Measurements from ENCODE around the gene FARP1.
A peak's percentile ranks its signal among the peaks of the same experiment; 100 is the strongest.

FARP1 gene

DNA sequence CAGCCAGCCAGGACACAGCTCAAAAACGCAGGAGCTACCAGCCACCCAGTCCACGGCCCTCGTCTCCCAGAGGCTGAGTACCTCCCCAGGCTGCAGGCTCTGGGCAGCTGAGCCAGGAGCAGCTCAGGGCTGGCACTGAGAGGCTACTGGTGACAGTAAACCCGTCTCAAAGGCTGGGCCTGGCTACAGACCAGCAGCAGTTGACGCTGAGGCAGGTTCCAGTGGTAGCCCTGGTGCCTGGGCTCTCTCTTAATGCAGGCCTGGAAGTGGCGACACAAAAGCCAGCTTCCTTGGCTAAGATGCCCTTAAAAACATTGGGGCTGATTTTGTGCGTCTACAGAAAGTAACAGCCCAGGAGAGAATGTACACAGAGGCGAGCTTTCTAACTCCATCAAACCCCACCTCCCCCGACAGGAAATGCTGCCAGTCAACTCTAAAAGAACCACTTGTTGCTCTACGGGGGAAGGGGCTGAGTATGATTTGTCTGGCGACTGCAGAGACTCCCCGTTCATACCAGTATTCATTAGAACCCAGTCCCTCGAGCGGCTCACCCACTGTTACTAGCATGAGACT lies 307.7 kb downstream of the FARP1 start:
- DNase-seq = no peak

- DNase-seq = no peak
Measured at GRCh38 chr13:98451676-98452470, 309.0 kb downstream of the FARP1 start.

DNA sequence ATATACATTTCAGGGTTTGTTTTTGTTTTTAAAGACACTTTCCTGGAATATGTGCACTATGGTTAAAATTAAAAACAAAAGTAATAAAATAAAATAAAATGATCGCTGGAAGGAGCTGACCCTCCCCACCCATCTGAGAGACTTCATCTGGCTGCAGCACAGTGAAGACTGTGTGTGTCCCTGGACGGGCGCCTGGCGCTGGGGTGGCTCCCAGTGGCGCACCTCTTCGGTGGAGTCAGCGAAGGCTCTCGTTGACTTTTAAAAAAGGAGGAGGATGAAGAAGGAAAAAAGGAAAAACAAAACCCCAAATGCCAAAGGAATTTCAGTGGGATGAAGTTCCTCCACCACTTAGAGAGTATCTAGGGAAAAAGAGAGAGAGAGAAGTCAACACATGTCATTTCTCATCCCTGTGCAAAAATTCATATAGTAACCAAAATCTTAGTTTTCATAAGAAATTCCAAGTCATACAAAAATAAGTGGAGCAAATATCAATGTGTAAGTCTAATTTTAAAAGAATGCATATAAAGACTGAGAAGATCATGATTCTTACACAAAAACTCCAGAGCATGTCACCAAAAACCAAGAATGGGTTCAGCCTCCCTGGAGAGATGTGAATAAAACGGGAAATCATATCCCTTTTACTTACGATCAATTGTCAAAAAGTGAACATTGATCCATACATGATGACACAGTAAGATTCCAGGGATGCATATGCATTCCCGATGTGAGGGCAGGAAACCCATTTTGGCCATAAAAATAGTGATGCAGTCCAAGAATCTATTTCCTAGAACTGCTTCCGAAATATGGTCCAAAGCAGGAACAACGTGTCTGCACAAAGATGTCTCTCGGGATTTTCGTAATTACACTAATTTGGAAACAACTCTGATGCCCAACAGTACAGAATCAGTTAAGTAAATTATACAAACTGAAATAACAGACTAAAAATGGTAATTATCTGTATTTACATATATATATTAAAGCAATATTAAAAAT lies 310.3 kb downstream of the FARP1 start:
- DNase-seq = no peak

- peak; percentile 75 for DNase-seq
Measured at GRCh38 chr13:98454389-98454881, 311.5 kb downstream of the FARP1 start.

DNA sequence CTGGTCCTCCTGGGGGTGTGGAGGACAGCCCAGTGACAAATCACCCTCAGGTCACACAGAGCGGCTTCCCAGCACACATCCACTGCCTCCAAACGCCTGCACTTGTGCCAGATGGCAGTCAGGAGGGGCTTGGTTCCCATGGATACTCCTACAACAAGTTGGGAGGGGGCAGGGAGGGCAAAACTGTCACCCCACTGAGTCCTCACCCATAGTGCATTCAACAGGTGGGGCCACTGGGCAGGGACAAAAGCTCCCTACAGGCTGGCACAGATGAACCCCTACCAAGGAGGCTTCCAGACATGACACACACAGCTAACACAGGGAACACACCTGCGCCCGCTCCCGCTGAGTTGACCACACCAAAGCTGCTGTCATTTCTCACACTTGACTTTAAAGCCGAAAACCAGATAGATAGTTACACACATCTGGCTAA lies 313.5 kb downstream of the FARP1 start:
- DNase-seq = no peak

DNA sequence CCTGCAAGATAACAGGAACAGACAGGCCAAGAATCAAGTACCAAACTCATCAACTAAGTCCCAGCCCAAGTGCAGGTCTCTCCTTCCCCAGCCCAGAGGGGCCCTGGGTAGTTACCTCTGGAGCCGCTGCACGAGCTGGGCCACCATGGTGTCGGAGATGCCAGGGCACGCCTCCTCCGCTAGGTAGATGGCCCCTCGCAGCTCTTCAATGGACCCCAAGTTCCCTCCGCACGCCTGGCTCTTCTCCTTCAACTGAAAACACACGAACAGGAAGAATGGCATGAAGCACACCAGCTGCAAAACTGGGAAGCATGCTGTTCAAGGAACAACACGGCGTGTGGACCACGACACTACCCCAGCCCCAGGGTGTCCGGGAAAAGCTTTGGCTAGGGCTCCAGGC lies 314.2 kb downstream of the FARP1 start:
- no peak for DNase-seq

- no peak for DNase-seq
Measured at GRCh38 chr13:98458431-98458830, 315.5 kb downstream of the FARP1 start.

DNA sequence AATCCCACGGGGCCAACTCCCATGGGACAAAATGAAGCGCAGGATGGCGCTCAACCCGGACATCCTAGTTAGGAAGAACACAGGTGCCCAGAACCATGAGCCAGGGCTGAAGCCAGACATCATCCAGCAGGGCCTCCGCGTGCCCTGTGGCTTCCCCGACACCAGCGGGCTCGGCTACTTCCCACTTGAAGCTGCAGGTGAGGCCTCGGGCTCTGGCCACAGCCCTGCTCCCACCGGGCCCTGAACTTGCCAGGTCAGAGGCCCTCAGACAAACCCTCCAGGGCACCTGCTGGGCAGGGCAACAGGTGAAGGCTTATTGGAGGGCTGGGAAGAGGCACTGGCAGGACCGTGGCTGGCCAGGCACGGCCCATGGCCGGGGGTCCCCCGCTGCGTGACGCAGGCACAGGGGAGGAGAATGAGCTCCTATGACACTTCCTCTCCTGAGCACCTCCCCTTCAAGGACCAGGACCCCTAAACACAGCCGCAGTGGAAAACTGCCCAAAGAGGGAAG lies 316.3 kb downstream of the FARP1 start:
- no peak for DNase-seq

DNA sequence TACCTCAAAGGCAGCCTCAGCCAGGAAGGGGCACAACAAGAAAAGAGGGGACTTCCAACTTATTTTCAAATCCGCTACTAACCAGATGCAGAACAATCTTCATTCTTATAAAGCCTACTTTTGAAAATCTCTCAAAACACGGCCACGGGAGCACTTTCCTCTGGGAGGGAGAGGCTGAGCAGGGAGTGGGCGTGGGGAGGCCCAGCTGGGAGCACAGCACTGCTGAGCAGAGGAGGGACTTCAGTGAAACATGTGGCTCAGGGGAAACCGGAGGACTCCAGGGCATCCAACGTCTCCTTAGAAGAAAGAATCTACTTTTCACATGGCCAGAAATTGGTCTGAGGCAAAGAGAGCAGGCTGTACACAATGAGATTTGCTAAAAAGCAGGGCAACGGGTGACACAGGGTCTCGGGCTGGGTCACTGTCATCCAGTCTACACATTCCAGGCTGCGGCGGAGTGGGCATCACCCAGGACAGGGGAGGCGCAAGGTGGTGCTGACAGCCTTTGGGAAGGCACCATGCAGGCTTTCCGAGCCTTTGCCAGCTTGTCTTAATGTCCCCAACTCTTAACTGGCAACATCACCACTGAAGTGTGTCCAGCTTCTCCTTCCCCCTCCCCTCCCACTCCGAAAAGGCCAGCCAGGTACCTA lies 317.0 kb downstream of the FARP1 start:
- no peak for DNase-seq

- no peak for DNase-seq
Measured at GRCh38 chr13:98460516-98460915, 317.6 kb downstream of the FARP1 start.

- no peak for DNase-seq
Measured at GRCh38 chr13:98461486-98462240, 318.8 kb downstream of the FARP1 start.

- no peak for DNase-seq
Measured at GRCh38 chr13:98462241-98462882, 319.5 kb downstream of the FARP1 start.

GRCh38 chr13:98462946-98463345 lies 320.1 kb downstream of the FARP1 start:
- DNase-seq = no peak

DNA sequence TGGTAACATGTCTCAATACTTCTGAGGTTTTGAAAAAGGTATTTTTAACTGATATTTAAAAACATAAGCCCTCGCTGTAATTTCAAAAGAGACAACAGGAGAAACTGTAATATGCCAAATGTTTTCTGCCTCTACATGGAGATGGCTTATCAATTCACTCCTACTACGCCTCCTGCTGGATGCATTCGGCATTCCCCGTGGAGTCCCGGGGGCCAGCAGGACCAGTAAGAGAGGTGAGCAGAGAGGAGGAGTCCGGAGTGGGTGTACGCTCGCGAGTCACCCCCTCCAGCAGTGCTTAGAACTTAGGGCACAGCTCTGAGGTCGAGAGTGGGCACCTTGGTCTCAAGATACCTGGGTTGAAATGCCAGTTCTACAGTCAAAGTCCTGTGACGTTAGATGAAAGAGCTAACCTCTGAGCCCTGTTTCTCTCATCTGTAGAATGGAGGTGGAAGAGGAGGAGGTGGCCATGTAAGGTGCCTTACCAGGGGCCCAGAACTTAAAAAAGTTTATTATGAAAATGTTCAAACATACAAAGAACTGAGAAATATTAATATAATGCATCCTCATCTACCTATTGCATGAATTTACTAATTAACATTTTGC lies 323.8 kb downstream of the FARP1 start:
- DNase-seq = peak; percentile 38

DNA sequence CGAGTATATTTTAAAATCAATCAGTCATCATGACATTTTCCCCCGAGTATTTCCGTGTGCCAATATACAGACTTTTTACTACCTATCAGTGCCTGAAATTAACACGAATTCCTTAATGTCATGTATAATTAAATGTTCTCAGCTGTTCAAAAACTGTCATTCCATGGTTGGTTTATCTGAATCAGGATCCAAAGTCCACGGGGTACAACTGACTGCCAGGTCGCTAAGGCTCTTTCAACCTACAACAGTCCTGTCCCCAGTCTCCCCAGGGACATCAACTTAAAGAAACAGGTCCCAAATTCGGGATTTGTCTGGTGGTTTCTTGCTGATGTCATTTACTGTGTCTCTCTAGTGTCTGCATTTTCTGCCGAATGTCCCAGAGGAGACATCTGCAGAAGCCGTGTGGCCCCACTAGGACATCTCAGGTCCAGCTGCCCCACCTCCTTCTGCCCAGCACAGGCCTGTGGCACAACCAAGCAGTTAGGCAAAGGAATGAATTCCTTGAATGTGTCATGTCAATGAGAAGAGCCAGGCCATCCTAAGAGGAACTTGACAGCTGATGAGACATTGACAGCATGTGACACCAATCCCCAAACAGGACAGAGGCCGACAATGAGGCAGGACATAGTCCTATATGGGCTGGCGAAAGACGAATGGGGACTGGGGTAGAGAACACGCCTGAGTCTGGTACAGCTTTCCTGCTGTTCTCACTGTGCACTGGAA lies 324.5 kb downstream of the FARP1 start:
- no peak for DNase-seq

DNA sequence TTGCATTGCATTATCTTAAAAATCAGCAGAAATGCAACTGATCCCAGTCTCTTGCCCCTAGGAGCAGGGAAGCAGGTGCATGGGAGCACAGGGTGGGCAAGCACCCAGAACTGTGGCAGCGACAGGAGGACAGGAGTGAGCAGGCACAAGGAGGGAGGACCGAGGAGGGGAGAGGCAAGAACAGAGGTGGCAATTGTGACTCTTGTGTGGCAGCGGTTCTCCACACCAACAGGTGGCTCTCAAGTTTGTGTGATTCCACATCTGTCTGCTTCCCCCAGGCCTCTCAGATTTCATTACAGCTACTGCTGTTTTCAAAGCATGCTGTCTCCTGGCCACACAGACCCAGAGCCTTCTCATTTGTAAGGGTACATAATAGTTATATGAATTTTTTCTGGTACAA lies 325.5 kb downstream of the FARP1 start:
- no peak for DNase-seq

DNA sequence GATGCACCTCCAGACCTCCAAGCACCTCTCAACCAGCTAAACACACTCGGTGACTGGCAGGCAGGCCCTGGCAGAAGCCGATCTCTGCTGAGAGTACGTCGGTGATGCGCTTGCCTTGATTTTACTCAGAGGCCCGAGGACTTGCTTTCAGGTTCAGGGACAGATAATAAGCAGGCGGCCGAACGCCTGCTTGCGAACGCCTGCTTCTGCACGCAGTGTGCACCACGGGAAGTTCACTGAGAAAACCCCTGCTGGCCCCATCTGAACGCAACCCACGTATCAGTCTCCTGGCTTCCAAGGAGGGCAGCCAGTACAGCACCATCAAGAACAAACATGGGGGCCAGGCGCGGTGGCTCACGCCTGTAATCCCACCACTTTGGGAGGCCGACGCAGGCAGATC lies 326.0 kb downstream of the FARP1 start:
- no peak for DNase-seq

DNA sequence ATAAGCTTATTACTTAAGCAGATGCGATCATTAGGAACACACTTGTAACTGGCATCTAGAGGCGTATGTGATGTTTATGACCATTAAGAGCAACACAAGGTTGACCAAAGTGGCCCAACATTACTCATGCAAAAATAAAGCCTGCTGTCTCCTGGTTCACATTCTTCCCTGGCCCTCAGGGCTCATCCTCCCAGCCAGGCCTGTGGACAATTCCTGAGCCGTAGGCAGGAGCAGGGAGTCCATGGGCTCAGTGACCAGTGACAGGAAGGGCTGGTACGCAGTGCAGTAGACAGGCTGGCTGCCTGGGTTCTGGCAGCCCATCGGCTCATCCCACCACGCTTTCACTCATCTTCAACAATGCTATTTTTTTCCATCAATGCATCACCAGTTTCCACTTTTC lies 328.0 kb downstream of the FARP1 start:
- no peak for DNase-seq

DNA sequence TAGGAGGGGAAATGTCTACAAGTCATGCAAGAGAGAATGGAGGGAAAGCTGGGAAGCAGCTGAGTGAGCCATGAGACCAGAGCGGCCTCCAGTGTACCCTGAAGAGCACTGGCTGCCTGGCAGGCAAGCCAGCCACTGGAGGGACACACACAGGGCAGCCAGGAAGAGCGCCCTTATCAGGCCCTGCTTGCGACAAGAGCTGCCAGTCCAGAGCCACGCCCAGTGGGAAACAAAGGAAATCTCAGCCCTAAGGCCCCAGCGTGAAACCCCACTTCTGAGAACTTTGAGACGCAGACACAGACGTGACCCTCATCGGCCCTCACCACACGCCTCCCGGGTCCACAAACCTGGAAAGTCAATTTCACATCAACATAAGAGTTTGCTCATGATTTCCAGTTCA lies 329.0 kb downstream of the FARP1 start:
- DNase-seq = no peak

GRCh38 chr13:98473135-98473787 lies 330.4 kb downstream of the FARP1 start:
- DNase-seq = no peak

All from GDM1 (cell line).